Globus pallidus (tissue), 1 donor: ENCODE results near the gene CDK9.
A peak's percentile ranks its signal among the peaks of the same experiment; 100 is the strongest.
"Not testable (repeated sequence)": the region's sequence is repeated elsewhere in the genome, so short reads cannot be mapped to it uniquely, and the experiment has no call there.

Source experiments
- DNase-seq: peaks from one replicate; pipeline ENCODE4 v3.0.0-alpha.2; 2015; ENCODE audit warnings: low spot score

CDK9 gene

DNA sequence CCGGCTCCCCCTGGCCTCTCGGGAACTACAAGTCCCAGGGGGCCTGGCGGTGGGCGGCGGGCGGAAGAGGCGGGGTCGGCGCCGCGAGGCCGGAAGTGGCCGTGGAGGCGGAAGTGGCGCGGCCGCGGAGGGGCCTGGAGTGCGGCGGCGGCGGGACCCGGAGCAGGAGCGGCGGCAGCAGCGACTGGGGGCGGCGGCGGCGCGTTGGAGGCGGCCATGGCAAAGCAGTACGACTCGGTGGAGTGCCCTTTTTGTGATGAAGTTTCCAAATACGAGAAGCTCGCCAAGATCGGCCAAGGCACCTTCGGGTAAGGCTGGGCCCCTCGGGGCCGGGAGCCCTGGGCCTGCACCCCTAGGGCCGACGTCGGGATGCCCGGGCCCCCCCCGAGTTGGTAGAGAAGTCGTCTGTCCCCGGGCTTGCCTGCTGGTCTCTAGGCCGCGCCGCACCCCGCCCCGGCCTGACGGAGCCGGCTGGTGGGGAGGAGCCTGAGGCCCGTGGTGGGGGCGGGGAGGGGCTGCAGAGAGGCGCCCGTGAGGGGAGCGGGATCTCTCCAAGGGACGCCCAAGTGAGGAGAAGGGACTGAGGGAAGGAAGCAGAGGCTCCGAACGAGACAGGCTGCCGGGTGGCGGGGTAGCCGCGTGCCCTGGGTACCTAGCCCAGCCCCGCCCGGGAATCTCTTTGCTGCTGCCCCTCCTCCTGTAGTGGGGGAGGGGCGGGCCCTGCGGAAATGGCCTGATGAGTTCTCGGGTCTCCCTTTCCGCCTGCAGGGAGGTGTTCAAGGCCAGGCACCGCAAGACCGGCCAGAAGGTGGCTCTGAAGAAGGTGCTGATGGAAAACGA lies at the start of gene CDK9:
CDK9 (plus strand) TSS at position 102 of the 840 bp plus-strand sequence; CDS start at position 217, 115 bp downstream.
- DNase-seq = peak; percentile 86

DNA sequence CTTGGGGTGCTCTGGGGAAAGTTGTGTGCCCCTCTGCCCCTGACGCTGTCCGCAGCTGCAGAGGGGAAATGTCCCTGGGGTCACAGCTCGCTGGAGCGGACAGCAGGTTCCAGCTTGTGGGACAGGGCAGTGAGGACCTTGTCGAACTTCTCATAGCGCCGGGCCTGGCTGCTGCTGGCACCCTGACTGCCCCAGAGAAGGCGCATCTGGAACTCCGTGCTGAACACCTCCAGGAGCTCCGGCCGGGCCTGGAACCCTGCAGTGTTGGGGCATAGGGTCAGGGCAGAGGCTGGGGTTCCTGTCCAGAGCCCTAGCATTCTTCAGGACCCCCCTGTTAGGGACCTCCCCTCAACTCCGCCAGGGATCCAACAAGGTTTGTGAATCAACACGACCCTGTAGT lies 47.2 kb upstream of the CDK9 start:
- DNase-seq = no peak

DNA sequence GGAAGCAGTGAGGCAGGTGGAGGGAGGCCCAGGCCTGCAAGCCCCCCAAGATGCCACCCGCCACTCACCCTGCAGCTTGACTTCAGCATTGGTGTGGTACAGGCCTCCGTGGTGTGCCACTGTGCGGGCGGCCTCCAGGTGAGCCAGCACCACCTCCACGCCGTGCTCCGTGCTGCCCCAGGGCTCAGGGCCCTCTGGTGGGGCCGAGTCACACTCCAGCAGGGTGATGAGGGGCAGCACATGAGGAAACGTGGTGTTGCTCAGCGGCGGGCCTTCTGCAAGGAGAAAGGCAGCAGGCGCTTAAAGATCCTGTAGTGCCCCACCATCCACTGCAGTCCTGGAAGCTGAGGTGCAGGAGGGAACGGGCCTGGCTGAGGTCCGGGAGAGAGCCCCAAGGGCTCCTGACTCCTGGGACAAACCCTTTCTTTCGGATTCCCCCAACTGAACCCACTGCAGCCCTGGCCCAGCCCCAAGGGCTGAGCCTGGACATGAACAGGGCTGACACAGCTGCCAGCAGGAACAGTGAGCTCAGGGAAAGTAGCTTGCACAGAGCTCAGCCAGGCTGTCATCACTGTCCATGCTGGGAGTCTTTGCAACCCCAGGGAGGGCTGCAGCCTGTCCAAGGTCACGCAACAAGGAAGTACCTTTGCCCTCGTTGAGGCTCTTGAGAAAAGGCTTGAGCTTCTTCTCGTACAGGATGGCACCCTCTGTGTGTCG lies 46.1 kb upstream of the CDK9 start:
- DNase-seq = no peak

DNA sequence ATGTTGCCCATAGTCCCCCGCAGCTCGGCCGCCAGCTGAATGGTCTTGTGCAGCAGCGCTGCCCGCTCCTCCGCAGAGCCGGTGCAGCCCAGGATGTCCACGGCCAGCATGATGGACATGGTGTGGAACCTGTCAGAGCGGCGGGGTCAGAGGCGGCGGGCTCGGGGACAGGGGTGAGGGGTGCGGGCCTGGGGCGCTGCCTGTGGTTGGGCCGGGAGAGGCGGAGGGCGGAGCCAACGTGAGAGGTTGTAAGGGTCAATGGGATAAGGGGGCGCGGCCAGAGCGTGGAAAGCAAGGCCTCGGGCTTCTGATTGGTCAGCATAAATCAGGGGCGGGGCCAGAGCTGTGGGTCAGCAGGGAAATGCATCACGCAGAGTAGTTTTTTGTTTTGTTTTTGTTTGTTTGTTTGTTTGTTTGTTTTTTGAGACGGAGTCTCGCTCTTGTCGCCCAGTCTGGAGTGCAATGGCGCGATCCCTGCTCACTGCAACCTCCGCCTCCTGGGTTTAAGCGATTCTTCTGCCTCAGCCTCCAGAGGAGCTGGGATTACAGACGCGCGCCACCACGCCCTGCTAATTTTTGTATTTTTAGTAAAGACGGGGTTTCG lies 43.9 kb upstream of the CDK9 start:
- DNase-seq = peak; percentile 80

DNA sequence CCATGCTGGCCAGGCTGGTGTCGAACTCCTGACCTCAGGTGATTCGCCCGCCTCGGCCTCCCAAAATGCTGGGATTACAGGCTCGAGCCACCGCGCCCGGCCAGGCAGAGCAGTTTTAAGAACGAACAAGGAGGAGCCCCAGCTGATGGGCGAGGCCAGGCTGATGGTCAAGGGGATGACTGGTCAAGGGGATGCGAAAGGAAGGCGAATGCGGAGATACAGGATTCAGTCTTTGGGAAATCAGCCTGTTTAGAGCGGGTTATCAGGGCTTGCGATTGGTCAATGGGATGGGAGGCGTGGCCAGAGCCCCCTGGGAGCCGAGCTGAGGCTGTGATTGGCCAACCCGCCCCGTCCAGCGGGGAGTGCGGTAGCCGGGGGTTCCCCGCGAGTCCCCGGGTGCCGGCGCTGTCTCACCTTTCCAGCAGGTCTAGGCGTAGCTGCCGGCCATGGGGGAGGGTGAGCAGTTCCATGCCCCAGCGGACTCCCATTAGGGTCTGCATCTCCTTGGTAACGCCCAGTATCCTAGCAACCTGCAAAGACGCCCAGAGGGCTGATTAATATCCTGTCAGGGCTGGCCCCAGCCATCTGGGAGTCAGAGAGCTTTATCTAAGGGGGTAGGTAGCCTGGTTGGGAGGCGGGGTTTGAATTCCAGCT lies 43.3 kb upstream of the CDK9 start:
- DNase-seq = no peak

DNA sequence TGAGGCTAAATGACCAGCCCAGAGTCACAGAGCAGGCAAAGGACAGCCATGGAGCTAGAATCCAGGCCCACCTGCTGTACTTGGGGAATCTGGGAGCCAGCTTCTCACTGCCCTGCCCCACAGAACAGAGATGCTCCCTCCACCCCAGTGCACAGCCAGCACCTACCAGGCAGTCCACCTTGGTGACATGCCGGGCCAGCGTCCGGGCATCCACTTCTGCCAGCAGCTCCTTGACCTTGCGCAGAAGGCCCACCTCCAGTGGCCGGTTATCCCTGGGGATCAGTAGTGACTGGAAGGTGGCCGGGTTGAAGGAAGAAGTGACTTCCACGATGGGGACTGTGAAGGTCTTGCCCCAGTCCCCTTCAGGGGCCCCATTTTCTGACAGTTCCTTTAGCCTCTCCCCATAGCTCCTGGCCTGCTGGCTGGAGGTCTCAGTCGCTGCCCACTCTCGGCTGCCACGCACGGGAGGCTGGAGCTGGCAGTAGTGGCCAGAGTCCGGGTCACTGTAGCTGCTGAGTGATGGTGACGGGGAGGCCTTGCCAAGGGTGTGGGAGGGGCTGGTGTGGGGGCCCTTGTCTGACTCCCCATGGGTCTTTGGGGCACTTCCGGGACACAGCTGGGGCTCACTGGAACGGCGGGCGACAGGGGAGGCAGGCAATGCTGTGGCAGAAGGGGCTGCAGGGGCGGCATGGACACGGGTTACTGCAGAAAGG lies 41.3 kb upstream of the CDK9 start:
- no peak for DNase-seq

DNA sequence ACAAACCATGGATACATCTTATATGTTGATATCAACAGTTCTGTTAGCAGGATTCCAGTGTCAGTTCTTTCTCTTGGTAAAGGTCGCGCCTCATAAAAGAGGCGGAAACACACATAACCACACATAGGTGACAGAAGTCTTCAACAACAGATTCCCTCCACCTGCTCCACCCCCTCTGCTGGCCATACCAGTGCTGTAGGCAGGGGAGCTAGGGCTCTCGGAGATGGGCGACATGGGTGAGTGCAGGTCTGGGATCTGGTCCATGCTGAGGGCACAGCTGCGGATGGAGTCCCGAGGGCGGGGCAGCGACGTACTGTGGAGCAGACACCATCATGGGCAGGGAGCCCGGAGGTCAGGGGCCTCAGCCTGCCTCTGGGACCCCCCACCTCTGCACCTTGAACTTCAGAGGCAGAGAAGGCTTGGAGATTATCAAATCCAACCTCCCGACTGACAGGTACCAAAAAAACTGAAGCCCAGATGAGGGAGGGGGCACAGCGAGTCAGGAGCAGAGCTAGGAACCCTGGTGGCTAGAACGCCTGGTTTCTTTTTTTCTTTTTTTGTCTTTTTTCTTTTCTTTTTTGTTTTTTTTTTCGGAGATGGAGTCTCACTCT lies 38.8 kb upstream of the CDK9 start:
- DNase-seq = no peak

DNA sequence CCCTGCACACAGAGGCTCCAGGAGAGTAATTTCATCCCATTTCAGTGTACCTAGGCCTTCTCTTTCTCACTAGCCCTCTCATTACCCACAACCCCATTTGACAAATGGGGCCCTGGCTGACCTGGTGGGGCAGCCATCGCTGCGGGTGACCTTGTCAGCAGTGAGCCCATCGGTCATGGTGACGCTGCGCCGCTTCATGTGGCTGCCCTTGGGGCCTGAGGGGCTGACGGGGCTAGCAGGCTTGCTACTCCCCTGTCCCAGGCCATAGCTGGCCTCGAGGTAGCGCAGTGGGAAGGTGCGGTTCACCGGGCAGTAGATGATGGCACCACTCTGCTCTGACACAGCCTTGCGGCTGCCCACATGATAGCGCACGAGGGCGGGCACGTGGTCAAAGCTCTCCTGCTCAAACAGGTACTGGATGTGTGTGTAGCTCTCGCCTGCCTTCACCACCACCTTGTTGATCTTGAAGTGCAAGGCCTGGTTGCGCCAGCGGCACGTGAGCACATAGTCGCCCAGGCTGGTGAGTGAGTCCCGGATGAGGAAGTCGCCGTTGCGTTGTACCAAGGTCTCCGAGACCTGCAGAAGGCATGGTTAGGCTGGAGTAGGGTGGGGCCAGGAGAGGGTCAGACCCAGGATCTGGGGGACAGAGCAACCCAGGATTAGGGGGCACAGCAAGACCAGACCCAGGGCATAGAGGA lies 36.6 kb upstream of the CDK9 start:
- no peak for DNase-seq

DNA sequence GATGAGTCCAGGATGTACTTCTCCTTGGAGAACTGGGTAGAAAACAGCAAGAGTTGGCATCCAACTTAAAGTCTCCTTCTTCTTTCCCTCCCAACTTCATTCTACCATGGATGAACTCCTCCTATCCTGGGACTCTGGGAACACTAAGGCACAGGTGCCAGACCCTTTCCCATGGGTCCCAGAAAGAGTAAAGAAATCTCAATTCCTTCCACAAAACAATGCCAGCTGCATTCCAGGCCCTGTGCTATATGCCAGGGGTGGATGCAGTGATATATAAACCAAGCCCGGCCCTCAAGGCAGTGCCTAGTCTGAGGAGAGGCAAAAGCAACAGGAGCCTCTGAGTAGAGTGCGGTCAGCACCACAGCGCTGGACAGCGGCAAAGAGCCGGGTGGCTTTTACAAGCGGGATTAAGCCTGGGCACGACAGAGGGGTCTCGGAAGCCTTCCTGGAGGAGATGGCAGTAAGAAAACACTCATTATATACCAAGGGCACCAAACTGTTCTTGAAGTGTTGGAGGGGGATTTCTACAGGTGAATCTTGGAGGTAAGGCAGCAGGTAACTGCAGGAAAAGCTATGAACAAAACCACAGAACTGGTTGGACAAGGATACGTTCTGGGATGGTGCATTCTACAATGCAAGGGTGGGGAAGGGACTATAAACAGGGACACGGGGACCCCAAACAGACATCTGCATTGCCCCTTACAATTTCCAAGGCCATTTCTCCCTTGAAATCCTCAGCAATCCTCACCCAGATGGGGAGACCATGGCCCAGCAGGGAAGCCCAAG lies 34.4 kb upstream of the CDK9 start:
- no peak for DNase-seq

DNA sequence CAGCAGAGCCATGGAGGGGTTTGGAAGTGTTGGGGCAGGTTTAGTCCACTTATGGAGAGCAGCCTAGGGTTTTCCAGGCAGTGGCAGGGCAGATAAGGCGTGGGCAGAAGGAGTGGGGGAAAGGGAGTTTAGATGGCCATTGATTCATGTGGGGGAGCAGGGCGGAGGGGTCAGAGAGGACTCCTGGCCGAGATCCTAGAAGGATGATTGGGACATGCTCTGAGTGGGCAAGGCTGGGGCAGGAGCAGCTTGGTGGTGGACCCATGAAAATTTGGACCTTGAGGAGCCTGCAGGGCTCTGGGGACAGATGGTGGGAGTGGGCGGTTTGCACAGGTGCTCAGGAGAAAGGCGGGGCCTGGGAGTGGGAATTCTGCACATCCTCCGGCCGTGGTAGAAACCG lies 32.7 kb upstream of the CDK9 start:
- no peak for DNase-seq

DNA sequence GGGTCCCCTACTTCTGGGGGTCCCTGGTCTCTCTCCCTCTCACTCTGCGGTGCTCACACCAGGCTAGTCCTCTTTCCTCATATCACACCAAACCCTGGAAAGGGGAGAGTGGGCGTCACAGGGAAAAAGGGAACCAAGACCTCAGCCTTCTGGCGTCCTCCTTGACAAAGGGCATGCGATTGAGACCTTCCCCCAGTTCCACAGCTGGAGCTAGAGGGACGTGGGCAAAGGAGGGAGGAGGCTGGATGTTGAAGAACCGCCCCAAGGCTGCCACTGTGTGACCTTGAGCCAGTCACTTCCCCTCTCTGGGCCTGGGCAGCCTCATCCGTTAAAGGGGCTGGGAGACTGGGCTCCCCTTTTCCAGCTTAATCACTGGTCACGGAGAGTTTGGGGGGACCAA lies 32.2 kb upstream of the CDK9 start:
- no peak for DNase-seq

DNA sequence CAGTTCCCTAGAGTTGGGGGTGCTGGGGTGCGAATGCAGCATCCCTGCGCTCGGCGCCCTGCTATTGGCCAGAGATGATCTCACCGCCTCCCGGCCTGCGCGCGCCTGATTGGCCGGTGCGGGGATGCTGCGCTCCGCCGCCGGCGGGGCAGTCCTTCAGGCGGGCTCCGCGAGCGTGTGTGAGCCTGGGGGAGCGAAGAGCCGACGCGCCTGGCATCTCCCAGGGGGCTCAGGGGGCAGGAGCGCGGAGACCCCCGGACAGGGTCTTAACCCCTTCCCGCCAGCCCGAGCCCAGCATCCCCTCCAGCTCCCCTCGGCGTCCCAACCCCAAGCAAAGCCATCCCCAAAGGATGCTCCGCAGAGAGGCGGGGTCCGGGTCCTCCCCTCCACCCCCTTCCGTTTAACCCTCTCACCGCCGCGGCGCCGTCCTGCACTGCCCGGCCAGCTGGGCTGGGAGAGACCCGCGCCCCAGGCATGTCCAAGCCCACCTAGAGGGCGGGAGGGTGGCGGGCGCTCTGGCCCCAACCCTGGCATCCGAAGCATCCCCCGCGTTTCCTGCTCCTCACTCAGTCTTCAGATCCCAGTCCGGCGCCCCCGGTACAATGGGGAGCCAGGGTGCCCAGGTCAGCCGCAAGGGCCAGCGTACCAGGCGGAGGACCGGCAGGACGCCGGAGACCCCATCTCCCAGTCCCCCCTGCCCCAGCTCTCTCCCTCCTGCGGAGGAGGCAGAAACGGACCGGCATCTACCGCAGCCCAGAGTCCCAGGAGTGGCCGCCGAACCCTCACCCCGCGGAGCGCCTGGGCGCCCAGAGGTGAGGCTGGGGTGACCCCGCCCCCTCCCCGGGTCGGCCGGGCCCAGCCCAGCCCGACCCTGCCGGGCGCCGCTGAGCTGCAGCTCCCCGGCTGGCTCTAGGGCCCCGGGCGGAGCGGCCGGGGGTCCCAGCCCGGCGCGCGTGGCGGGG lies 31.5 kb upstream of the CDK9 start:
- no peak for DNase-seq

DNA sequence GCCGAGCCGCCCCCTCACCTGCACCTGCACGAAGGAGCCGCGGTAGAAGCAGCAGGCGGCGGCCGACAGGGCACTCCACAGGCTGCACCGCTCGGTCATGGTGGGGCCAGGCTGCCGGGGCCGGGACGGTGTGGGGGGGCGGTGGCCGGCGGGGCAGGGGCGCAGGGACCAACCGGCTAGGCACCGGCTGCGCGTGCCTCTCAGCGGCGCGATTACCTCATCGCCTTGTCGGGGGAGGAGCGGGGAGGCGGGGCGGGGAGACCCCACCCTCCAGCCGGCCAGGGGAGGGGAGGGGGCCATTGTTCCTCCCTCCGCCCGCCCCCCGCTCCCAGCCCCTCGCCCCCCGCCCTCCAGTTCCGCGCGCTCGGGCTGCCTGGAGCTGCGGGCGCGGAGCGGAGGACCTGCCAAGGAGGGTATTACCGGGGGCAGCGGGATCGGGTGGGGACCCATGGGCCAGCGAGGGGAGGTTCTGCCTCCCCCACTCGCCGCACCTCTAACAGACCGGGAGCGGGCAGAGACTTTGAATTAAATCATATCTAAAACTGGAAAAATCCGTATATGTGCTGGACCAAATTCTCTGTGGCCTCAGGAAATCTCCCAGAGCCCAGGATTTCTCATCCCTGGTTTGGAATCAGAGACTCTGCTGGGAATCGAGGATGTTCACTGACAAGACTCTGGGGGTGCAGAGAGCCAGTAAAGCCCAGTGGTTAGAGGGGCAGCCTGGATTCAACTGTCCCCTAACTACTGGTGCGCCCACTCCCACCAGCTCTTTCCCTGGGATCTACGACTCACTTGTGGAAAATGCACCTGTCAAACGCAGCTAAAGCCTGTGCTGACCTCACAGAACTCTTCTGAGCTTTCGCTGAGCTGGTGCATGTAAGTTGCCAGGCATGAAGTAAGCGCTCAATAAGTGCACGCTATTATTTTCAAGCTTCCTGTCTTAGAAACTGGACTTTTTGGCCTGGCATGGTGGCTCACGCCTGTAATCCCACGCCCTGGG lies 30.5 kb upstream of the CDK9 start:
- no peak for DNase-seq

DNA sequence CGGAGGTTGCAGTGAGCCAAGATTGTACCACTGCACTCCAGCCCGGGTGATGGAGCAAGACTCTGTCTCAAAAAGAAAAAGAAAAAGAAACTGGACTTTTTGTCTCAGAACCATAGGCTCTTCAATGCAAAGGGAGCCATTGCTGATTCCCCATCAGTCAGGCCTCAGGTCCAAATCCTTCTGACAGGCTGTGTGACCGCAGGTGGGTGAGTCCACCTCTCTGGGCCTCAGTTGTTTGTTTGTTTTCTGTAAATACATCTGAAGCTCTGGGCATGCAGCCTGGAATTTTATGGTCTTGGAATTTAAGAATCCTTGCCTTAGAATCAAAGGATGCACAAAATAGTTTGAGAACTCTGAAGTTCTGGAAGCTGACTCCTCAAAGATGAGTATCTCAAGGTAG lies 29.6 kb upstream of the CDK9 start:
- DNase-seq = no peak

DNA sequence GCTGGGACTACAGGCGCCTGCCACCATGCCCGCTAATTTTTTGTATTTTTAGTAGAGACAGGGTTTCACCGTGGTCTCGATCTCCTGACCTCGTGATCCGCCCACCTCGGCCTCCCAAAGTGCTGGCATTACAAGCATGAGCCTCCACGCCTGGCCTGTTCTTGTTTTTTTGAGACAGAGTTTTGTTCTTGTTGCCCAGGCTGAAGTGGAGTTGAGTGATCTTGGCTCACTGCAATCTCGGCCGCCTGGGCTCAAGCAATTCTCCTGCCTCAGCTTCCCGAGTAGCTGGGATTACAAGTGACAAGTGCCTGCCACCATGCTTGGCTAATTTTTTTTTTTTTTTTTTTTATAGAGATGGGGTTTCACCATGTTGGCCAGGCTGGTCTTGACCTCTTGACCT lies 29.1 kb upstream of the CDK9 start:
- DNase-seq = not testable (repeated sequence)

DNA sequence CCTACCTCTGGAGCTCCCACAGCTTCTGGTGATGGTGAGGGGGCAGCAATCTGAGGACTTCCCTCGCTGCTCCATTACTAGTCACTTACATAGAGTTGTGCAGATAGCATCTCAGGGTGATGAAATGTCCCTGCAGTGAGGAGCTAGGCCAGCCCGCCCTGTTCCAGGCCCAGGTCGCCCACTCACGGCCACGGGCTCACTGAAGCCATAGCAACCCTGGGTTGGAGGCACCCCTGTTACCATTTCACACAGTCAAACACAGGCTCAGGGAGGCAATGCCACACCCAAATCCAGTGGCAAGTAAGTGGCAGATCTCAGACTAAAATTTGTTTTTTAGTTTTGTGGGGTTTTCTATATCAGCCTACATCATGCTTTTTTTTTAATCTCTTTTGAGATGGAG lies 27.0 kb upstream of the CDK9 start:
- no peak for DNase-seq

DNA sequence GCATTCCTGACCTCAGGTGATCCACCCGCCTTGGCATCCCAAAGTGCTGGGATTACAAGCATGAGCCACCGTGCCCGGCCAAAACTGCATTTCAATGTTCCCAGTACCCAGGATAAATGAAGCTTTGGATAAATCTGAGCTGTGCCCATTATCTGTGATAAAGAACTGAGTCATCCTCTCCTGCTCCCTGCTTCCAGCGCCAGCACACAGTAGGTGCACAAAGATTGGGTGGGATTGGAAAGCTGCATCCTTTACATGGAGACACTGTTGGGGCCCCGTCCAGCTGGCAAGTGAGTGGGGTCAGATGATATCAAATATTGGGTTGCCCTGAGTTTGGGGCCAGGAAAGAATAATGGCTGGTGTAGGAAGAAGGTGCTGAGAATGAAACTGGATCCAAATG lies 24.8 kb upstream of the CDK9 start:
- DNase-seq = no peak
